Stomach (tissue), 9 donors: ENCODE data around the gene PLEKHM1. TPM values are rescaled to one million over a fixed set of nuclear protein-coding genes. Genes with fewer than 3 reads are reported as not detected.

Experiments used
- DNase-seq, 2 donors: peaks; one replicate each; pipeline versions ENCODE4 v3.0.0 to v3.0.0-alpha.2; 2013 to 2019
- H3K27ac ChIP-seq, 5 donors: fragments of 200-600 bp in 4 of 5; sonication (generic) in 4 of 5; one replicate each; pipeline ENCODE4 v1.5.1; 2013 to 2019; ENCODE audit warnings: mild to moderate bottlenecking in 1 of 5, moderate library complexity in 1 of 5
- H3K27me3 ChIP-seq, 3 donors: fragments of 200-600 bp; sonication (generic); one replicate each; pipeline ENCODE4 v1.5.1; 2017 to 2019; ENCODE audit warnings: mixed run types in 1 of 3
- H3K36me3 ChIP-seq, 4 donors: fragments of 200-600 bp; sonication (generic); 1 replicate in 3 of 4; 2 replicates in 1 of 4; pipeline ENCODE4 v1.5.1; 2016 to 2019
- H3K4me1 ChIP-seq, 4 donors: fragments of 200-600 bp; sonication (generic); one replicate each; pipeline ENCODE4 v1.5.1; 2016 to 2019
- H3K4me3 ChIP-seq, 4 donors: fragments of 200-600 bp; sonication (generic) in 3 of 4; one replicate each; pipeline ENCODE4 v1.5.1; 2016 to 2019; ENCODE audit warnings: mild to moderate bottlenecking in 1 of 4
- H3K9me3 ChIP-seq, 4 donors: fragments of 200-600 bp; sonication (generic); one replicate each; pipeline ENCODE4 v1.5.1; 2016 to 2019
- CTCF ChIP-seq, 7 experiments: fragments of 450-650 bp in 4 of 7; fragments of 200-600 bp in 3 of 7; sonication (generic) in 3 of 7; IDR thresholded peaks; one replicate each; pipeline ENCODE4 v1.5.1; 2016 to 2019; ENCODE audit warnings: antibody characterized with exemption in 7 of 7, control low read depth in 2 of 7, mild to moderate bottlenecking in 1 of 7
- EP300 ChIP-seq: sonication (generic); formaldehyde crosslinking; IDR thresholded peaks from one replicate; pipeline ENCODE4 v1.6.1; 2017; ENCODE audit warnings: antibody characterized with exemption
- POLR2A ChIP-seq, 4 donors: fragments of 450-650 bp; IDR thresholded peaks; one replicate each; pipeline ENCODE4 v1.6.1; 2016; ENCODE audit warnings: antibody characterized with exemption in 4 of 4, control low read depth in 2 of 4, mild to moderate bottlenecking in 1 of 4, moderate library complexity in 1 of 4
- POLR2AphosphoS5 ChIP-seq, 3 donors: sonication (generic); formaldehyde crosslinking; IDR thresholded peaks; one replicate each; pipeline ENCODE4 v1.6.1; 2016; ENCODE audit warnings: antibody characterized with exemption in 3 of 3
- WGBS, 5 donors: extraction: QIAGEN DNeasy Blood & Tissue Kit in 3 of 5; methylation state at CpG; one replicate each; pipeline versions ENCODE4 v1.1.5 to v1.1.7; 2013 to 2018; 5-methylcytosine and 5-hydroxymethylcytosine counted together
- intact Hi-C: fragments of 100-400 bp; cut with DNase I; formaldehyde crosslinking; loops from one replicate; pipeline ENCODE4 v1.15.1; 2023; ENCODE audit warnings: low total_unique reads
- polyA plus RNA-seq, 3 donors: library from polyadenylated mRNA; stranded (reverse); fragments of 200-250 nt; gene quantifications; one replicate each; pipeline ENCODE4 v1.2.3, GENCODE V29; 2013
- total RNA-seq, 5 donors: library from RNA; depleted of rRNA; stranded (reverse); fragments of >200 nt; gene quantifications; one replicate each; pipeline versions ENCODE4 v1.1.0 to v1.2.3, GENCODE V29; 2014 to 2016
- donor health status: healthy with polysubstance abuse.
- donor health status: Bipolar disorder and iron deficiency.
- donor health status: healthy.

The PLEKHM1 gene
- total and polyA plus RNA-seq, 8 donors, result 10.4 to 63.0 (median 22.7) TPM

GRCh38 chr17:45403906-45404490 is 86.5 kb downstream of the PLEKHM1 start:
- no peak overlapping the region for H3K4me3 ChIP-seq
- H3K9me3 ChIP-seq, result no peaks in the 10 kb centered on the region
- no peak for DNase-seq
- intact Hi-C loops, result no loop called here
- H3K27ac ChIP-seq, result no peak overlapping the region
- H3K27me3 ChIP-seq, result no peaks in the 10 kb centered on the region
- H3K4me1 ChIP-seq, result peaks cover 0 to 40% (median 26%) of the 10 kb centered on the region in 4 donors
- no peak for TF ChIP-seq EP300
- no peak for TF ChIP-seq POLR2A (IDR thresholded peaks at IDR 0.05)
- no peak for TF ChIP-seq POLR2AphosphoS5 (IDR thresholded peaks at IDR 0.05)
- TF ChIP-seq CTCF (IDR thresholded peaks at IDR 0.05), result no peak
- H3K36me3 ChIP-seq, result peaks cover 14 to 72% (median 68%) of the 10 kb centered on the region in 4 donors
- WGBS, 5 donors, result 93 to 97% (median 96%) methylated on average over 10 of the region's 10 CpGs

GRCh38 chr17:45402916-45403315 is 87.6 kb downstream of the PLEKHM1 start:
- Histone ChIP-seq H3K27me3 (no peaks in the 10 kb centered on the region), H3K4me1 (peaks cover 0 to 29% (median 18%) of the 10 kb centered on the region in 4 donors), H3K9me3 (no peaks in the 10 kb centered on the region), H3K27ac (no peak overlapping the region), H3K4me3 (no peak overlapping the region), H3K36me3 (peaks cover 14 to 82% (median 79%) of the 10 kb centered on the region in 4 donors)
- DNase-seq, result no peak
- TF ChIP-seq POLR2AphosphoS5 (IDR thresholded peaks at IDR 0.05) (no peak), EP300 (no peak), CTCF (IDR thresholded peaks at IDR 0.05) (no peak), POLR2A (IDR thresholded peaks at IDR 0.05) (no peak)
- WGBS, 5 donors, result 43 to 78% (median 52%) methylated on average over 1 of the region's 1 CpG
- intact Hi-C loops, result no loop called here

- WGBS, 5 donors, result 72 to 76% (median 75%) methylated on average over 5 of the region's 5 CpGs
- TF ChIP-seq POLR2AphosphoS5 (IDR thresholded peaks at IDR 0.05) (no peak), POLR2A (IDR thresholded peaks at IDR 0.05) (no peak), EP300 (no peak)
- no peaks in the 10 kb centered on the region for H3K9me3 ChIP-seq
- no peak overlapping the region for H3K4me3 ChIP-seq
- H3K27ac ChIP-seq, result no peak overlapping the region
- H3K36me3 ChIP-seq, result peaks cover 20 to 100% (median 92%) of the 10 kb centered on the region in 4 donors
- intact Hi-C loops, result no loop called here
- no peak for DNase-seq
- peaks cover 8 to 15% (median 11%) of the 10 kb centered on the region in 4 donors for H3K4me1 ChIP-seq
- H3K27me3 ChIP-seq, result no peaks in the 10 kb centered on the region
Observed at GRCh38 chr17:45398800-45399199, 91.7 kb downstream of the PLEKHM1 start.

- TF ChIP-seq POLR2A (IDR thresholded peaks at IDR 0.05) (no peak), POLR2AphosphoS5 (IDR thresholded peaks at IDR 0.05) (no peak), CTCF (IDR thresholded peaks at IDR 0.05) (no peak), EP300 (no peak)
- no peaks in the 10 kb centered on the region for H3K9me3 ChIP-seq
- intact Hi-C loops, result no loop called here
- H3K36me3 ChIP-seq, result peaks cover 15 to 93% (median 82%) of the 10 kb centered on the region in 4 donors
- no peaks in the 10 kb centered on the region for H3K27me3 ChIP-seq
- no peak overlapping the region for H3K4me3 ChIP-seq
- no peak for DNase-seq
- H3K27ac ChIP-seq, result no peak overlapping the region
- peaks cover 8 to 15% (median 11%) of the 10 kb centered on the region in 4 donors for H3K4me1 ChIP-seq
- WGBS, 5 donors, result 64 to 91% (median 86%) methylated on average over 1 to 5 of the region's 5 CpGs
Observed at GRCh38 chr17:45397796-45398195, 92.7 kb downstream of the PLEKHM1 start.
